Keratinocyte (primary cell): Measurements from ENCODE around the gene SASH1. TPM values are rescaled to one million over a fixed set of nuclear protein-coding genes. Genes with fewer than 3 reads are reported as not detected.

ENCODE experiments used
- DNase-seq: peaks from one replicate; pipeline ENCODE4 v3.0.0-alpha.2; 2011; ENCODE audit warnings: low read depth, missing footprints, low spot score
- FAIRE-seq: peaks from 2 replicates; lab custom pipeline; 2011; peaks lifted over from hg19 to GRCh38; lab: Jason Lieb, UNC
- H2AFZ ChIP-seq: 2 replicates; pipeline ENCODE4 v1.6.0; 2012; ENCODE audit warnings: low read length, control low read depth, inconsistent platforms; ENCODE audit not compliant: control insufficient read depth
- H3K27ac ChIP-seq: 2 replicates; pipeline ENCODE4 v1.5.1; 2011; ENCODE audit warnings: low read length; ENCODE audit not compliant: control insufficient read depth, insufficient read depth
- H3K27me3 ChIP-seq: 3 replicates; pipeline ENCODE4 v1.6.0; 2011; ENCODE audit warnings: low read length; ENCODE audit not compliant: control insufficient read depth, insufficient read depth; ENCODE audit errors: extremely low read depth
- H3K36me3 ChIP-seq, 2 experiments: 2 replicates in 1 of 2; 3 replicates in 1 of 2; pipeline ENCODE4 v1.5.1; 2011; ENCODE audit warnings: low read length in 2 of 2, mild to moderate bottlenecking in 1 of 2; ENCODE audit not compliant: control insufficient read depth in 2 of 2, insufficient read depth in 2 of 2; ENCODE audit errors: extremely low read depth in 1 of 2
- H3K4me1 ChIP-seq: 3 replicates; pipeline ENCODE4 v1.5.1; 2011; ENCODE audit warnings: low read length; ENCODE audit not compliant: control insufficient read depth, insufficient read depth; ENCODE audit errors: extremely low read depth
- H3K4me2 ChIP-seq: 3 replicates; pipeline ENCODE4 v1.6.0; 2011; ENCODE audit warnings: low read depth, low read length; ENCODE audit not compliant: control insufficient read depth, insufficient read depth; ENCODE audit errors: extremely low read depth
- H3K4me3 ChIP-seq, 3 experiments: fragments of 200-600 bp in 1 of 3; sonication (generic) in 1 of 3; 2 replicates in 2 of 3; 3 replicates in 1 of 3; pipeline ENCODE4 v1.5.1; 2011 to 2016; ENCODE audit warnings: low read length in 3 of 3, mild to moderate bottlenecking in 3 of 3, control low read depth in 2 of 3, inconsistent platforms in 1 of 3, low read depth in 1 of 3, mixed read lengths in 1 of 3, mixed run types in 1 of 3, moderate library complexity in 1 of 3; ENCODE audit not compliant: control insufficient read depth in 2 of 3, insufficient read depth in 2 of 3; ENCODE audit errors: extremely low read depth in 1 of 3
- H3K79me2 ChIP-seq: 2 replicates; pipeline ENCODE4 v1.6.0; 2012; ENCODE audit warnings: low read length; ENCODE audit not compliant: control insufficient read depth, insufficient read depth
- H3K9ac ChIP-seq: 3 replicates; pipeline ENCODE4 v1.6.0; 2011; ENCODE audit warnings: low read length; ENCODE audit not compliant: control insufficient read depth, insufficient read depth; ENCODE audit errors: extremely low read depth
- H3K9me1 ChIP-seq: 3 replicates; pipeline ENCODE4 v1.6.0; 2011; ENCODE audit warnings: low read length; ENCODE audit not compliant: control insufficient read depth, insufficient read depth; ENCODE audit errors: extremely low read depth
- H3K9me3 ChIP-seq: 2 replicates; pipeline ENCODE4 v1.5.1; 2012; ENCODE audit warnings: low read depth, low read length; ENCODE audit not compliant: control insufficient read depth
- H4K20me1 ChIP-seq: 3 replicates; pipeline ENCODE4 v1.6.0; 2011; ENCODE audit warnings: low read length; ENCODE audit not compliant: control insufficient read depth, insufficient read depth; ENCODE audit errors: extremely low read depth
- CTCF ChIP-seq, 3 experiments: IDR thresholded peaks in 1 of 3; conservative IDR thresholded peaks in 1 of 3; optimal IDR thresholded peaks in 1 of 3; 2 replicates in 2 of 3; 3 replicates in 1 of 3; pipeline versions ENCODE3 to v1.5.1; 2011; ENCODE audit warnings: low read length in 3 of 3, mild to moderate bottlenecking in 3 of 3, moderate library complexity in 2 of 3, control low read depth in 1 of 3, inconsistent platforms in 1 of 3; ENCODE audit not compliant: insufficient read depth in 2 of 3; ENCODE audit errors: extremely low read depth in 1 of 3
- EZH2 ChIP-seq: IDR thresholded peaks from one replicate; pipeline ENCODE4 v1.6.1; 2012; ENCODE audit warnings: inconsistent platforms, mild to moderate bottlenecking, low read length, moderate library complexity
- dilution Hi-C: fragments of 300-500 bp; cut with MboI; formaldehyde crosslinking; loops from one replicate; pipeline ENCODE4 v1.7.0; 2020; ENCODE audit warnings: low sequenced_read_pairs; ENCODE audit not compliant: extremely low pct_ligation_motif_present
- polyA plus RNA-seq, 5 experiments: library from polyadenylated mRNA; depleted of rRNA in 3 of 5; stranded (reverse) in 3 of 5; stranded (forward) in 1 of 5; unstranded in 1 of 5; fragments of >200 nt; gene quantifications; 1 replicate in 1 of 5; 2 replicates in 3 of 5; 3 replicates in 1 of 5; pipeline versions ENCODE4 v1.2.1 to v1.2.3, GENCODE V29; 2011 to 2012; ENCODE audit warnings: missing spikeins in 2 of 5, low read depth in 1 of 5, low replicate concordance in 1 of 5

Gene SASH1
- polyA plus RNA-seq, 1 donor (not counting 4 experiments of a cell fraction or from before 2014, with no cell fraction given) = 4.4 TPM

GRCh38 chr6:148436466-148436865 is 93.8 kb downstream of the SASH1 start:
- H3K79me2 ChIP-seq = no peaks in the 10 kb centered on the region
- dilution Hi-C loops = no loop called here

GRCh38 chr6:148438632-148439031 is 96.0 kb downstream of the SASH1 start:
- H3K4me3 ChIP-seq = no peak overlapping the region
- H2AFZ ChIP-seq = no peak overlapping the region
- no peak overlapping the region for H3K4me2 ChIP-seq
- H3K79me2 ChIP-seq = no peaks in the 10 kb centered on the region
- FAIRE-seq (no peak), DNase-seq (no peak)
- H3K9ac ChIP-seq = no peak overlapping the region
- H3K9me3 ChIP-seq = no peaks in the 10 kb centered on the region
- H3K9me1 ChIP-seq = no peaks in the 10 kb centered on the region
- TF ChIP-seq CTCF (optimal IDR thresholded peaks at IDR 0.05 in 1 of 3, IDR thresholded peaks at IDR 0.05 in 1 of 3, conservative IDR thresholded peaks at IDR 0.05 in 1 of 3; ENCODE audit: extremely low read depth in 1 of 3, insufficient read depth in 2 of 3, low read length in 3 of 3) (no peak), EZH2 (no peak)
- no peaks in the 10 kb centered on the region for H3K36me3 ChIP-seq
- dilution Hi-C loops = no loop called here
- H4K20me1 ChIP-seq = no peaks in the 10 kb centered on the region
- H3K4me1 ChIP-seq = peaks cover 23% of the 10 kb centered on the region
- H3K27me3 ChIP-seq = no peaks in the 10 kb centered on the region
- H3K27ac ChIP-seq = no peak overlapping the region

More at GRCh38 chr6:148436466-148436865, 93.8 kb downstream of the SASH1 start:
- no peak overlapping the region for H3K9ac ChIP-seq
- no peaks in the 10 kb centered on the region for H3K9me3 ChIP-seq
- TF ChIP-seq EZH2 (no peak), CTCF (optimal IDR thresholded peaks at IDR 0.05 in 1 of 3, IDR thresholded peaks at IDR 0.05 in 1 of 3, conservative IDR thresholded peaks at IDR 0.05 in 1 of 3; ENCODE audit: extremely low read depth in 1 of 3, insufficient read depth in 2 of 3, low read length in 3 of 3) (no peak)
- H3K9me1 ChIP-seq = no peaks in the 10 kb centered on the region
- no peaks in the 10 kb centered on the region for H4K20me1 ChIP-seq
- DNase-seq (no peak), FAIRE-seq (no peak)
- no peak overlapping the region for H3K4me2 ChIP-seq
- H3K27me3 ChIP-seq = no peaks in the 10 kb centered on the region
- H3K36me3 ChIP-seq = no peaks in the 10 kb centered on the region
- H3K4me1 ChIP-seq = peaks cover 20% of the 10 kb centered on the region
- H3K4me3 ChIP-seq = no peak overlapping the region
- no peak overlapping the region for H2AFZ ChIP-seq
- H3K27ac ChIP-seq = no peak overlapping the region
